Measurements from ENCODE around the gene NPTN.

NPTN gene

DNA sequence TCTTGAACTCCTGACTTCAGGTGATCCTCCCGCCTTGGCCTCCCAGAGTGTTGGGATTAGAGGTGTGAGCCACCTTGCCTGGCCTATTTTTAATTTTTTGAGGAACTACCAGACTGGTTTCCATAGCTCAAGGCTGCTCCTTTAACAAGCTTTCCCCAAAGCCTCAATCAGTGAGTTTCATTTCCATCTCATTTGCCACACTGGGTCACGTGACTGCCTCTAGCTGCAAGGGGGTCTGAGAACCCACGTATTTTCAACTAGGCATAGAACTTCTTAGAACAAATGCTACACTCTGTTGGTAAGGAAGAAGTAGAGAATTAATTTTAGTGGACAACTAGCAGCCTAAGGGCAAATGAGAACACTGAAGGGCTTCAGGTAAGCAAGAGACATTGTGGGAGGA is 47.9 kb upstream of the NPTN start:
- peaks cover 8% of the 10 kb centered on the region; the same call in 1 of the 2 replicates for H3K79me2 ChIP-seq (ENCODE audit: low read length)
- H3K27me3 ChIP-seq (replicated peaks; ENCODE audit: insufficient read depth, low read length), result no peaks in the 10 kb centered on the region
- no peak for DNase-seq
- no peak overlapping the region for H3K9ac ChIP-seq (ENCODE audit: low read length)
- H3K4me3 ChIP-seq (ENCODE audit: low read length), result no peak overlapping the region
- H3F3A ChIP-seq (ENCODE audit: insufficient read depth, low read length), result peaks cover 11% of the 10 kb centered on the region
- no peak for TF ChIP-seq EZH2phosphoT487 (IDR thresholded peaks at IDR 0.05; ENCODE audit: low read length)
- TF ChIP-seq EZH2 (optimal IDR thresholded peaks at IDR 0.05; ENCODE audit: low read depth, low read length), result no peak
- TF ChIP-seq, protein P1, sequence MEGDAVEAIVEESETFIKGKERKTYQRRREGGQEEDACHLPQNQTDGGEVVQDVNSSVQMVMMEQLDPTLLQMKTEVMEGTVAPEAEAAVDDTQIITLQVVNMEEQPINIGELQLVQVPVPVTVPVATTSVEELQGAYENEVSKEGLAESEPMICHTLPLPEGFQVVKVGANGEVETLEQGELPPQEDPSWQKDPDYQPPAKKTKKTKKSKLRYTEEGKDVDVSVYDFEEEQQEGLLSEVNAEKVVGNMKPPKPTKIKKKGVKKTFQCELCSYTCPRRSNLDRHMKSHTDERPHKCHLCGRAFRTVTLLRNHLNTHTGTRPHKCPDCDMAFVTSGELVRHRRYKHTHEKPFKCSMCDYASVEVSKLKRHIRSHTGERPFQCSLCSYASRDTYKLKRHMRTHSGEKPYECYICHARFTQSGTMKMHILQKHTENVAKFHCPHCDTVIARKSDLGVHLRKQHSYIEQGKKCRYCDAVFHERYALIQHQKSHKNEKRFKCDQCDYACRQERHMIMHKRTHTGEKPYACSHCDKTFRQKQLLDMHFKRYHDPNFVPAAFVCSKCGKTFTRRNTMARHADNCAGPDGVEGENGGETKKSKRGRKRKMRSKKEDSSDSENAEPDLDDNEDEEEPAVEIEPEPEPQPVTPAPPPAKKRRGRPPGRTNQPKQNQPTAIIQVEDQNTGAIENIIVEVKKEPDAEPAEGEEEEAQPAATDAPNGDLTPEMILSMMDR (IDR thresholded peaks at IDR 0.05; ENCODE audit: low read length), result no peak
- H3K4me1 ChIP-seq (ENCODE audit: low read length), result no peaks in the 10 kb centered on the region
- no peaks in the 10 kb centered on the region for H4K20me1 ChIP-seq (ENCODE audit: insufficient read depth, low read length)
- H3K4me2 ChIP-seq (ENCODE audit: low read depth, low read length), result no peak overlapping the region
- no peak overlapping the region for H2AFZ ChIP-seq (ENCODE audit: low read length)
- no peaks in the 10 kb centered on the region for H3K9me3 ChIP-seq (replicated peaks; ENCODE audit: insufficient read depth, low read length)
- no peak overlapping the region for H3K27ac ChIP-seq (ENCODE audit: low read length)
- no peaks in the 10 kb centered on the region for H3K9me2 ChIP-seq (replicated peaks; ENCODE audit: insufficient read depth, low read length)
- H3K36me3 ChIP-seq (replicated peaks; ENCODE audit: insufficient read depth, low read length), result no peaks in the 10 kb centered on the region

DNA sequence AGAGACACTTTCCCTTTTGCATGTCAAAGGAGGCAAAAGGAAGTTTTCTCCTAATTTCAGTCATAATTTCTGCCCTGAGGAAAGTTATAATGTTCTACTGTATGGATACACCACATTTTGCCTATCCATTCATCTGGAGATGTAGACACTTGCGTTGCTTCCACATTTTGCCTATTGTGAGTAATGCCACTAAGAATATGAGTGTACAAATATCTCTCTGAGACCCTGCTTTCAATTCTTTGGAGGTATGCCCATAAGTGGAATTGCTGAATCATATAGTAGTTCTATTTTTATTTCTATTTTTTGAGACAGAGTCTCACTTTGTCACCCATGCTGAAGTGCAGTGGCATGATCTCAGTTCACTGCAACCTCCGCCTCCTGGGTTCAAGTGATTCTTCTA is 47.4 kb upstream of the NPTN start:
- Histone ChIP-seq H3K4me3 (ENCODE audit: low read length) (no peak overlapping the region), H3F3A (ENCODE audit: insufficient read depth, low read length) (peaks cover 11% of the 10 kb centered on the region), H3K9ac (ENCODE audit: low read length) (no peak overlapping the region), H3K27ac (ENCODE audit: low read length) (no peak overlapping the region), H3K4me1 (ENCODE audit: low read length) (no peaks in the 10 kb centered on the region), H3K4me2 (ENCODE audit: low read depth, low read length) (no peak overlapping the region), H3K36me3 (replicated peaks; ENCODE audit: insufficient read depth, low read length) (no peaks in the 10 kb centered on the region), H3K9me3 (replicated peaks; ENCODE audit: insufficient read depth, low read length) (no peaks in the 10 kb centered on the region), H3K27me3 (replicated peaks; ENCODE audit: insufficient read depth, low read length) (no peaks in the 10 kb centered on the region), H4K20me1 (ENCODE audit: insufficient read depth, low read length) (no peaks in the 10 kb centered on the region), H2AFZ (ENCODE audit: low read length) (no peak overlapping the region), H3K9me2 (replicated peaks; ENCODE audit: insufficient read depth, low read length) (no peaks in the 10 kb centered on the region), H3K79me2 (ENCODE audit: low read length) (peaks cover 5% of the 10 kb centered on the region; the same call in 1 of the 2 replicates)
- TF ChIP-seq EZH2phosphoT487 (IDR thresholded peaks at IDR 0.05; ENCODE audit: low read length) (no peak), EZH2 (optimal IDR thresholded peaks at IDR 0.05; ENCODE audit: low read depth, low read length) (no peak)
- TF ChIP-seq, protein P1 (IDR thresholded peaks at IDR 0.05; ENCODE audit: low read length), result no peak
- DNase-seq, result no peak

GRCh38 chr15:73679964-73680363 is 46.8 kb upstream of the NPTN start:
- Histone ChIP-seq H3K4me2 (ENCODE audit: low read depth, low read length) (no peak overlapping the region), H3K9ac (ENCODE audit: low read length) (no peak overlapping the region), H3K9me3 (replicated peaks; ENCODE audit: insufficient read depth, low read length) (no peaks in the 10 kb centered on the region), H3F3A (ENCODE audit: insufficient read depth, low read length) (peaks cover 11% of the 10 kb centered on the region), H3K36me3 (replicated peaks; ENCODE audit: insufficient read depth, low read length) (no peaks in the 10 kb centered on the region), H2AFZ (ENCODE audit: low read length) (no peak overlapping the region), H3K79me2 (ENCODE audit: low read length) (peaks cover 5% of the 10 kb centered on the region; the same call in 1 of the 2 replicates), H4K20me1 (ENCODE audit: insufficient read depth, low read length) (no peaks in the 10 kb centered on the region), H3K27ac (ENCODE audit: low read length) (no peak overlapping the region), H3K9me2 (replicated peaks; ENCODE audit: insufficient read depth, low read length) (no peaks in the 10 kb centered on the region), H3K27me3 (replicated peaks; ENCODE audit: insufficient read depth, low read length) (no peaks in the 10 kb centered on the region), H3K4me3 (ENCODE audit: low read length) (no peak overlapping the region), H3K4me1 (ENCODE audit: low read length) (no peaks in the 10 kb centered on the region)
- TF ChIP-seq, protein P1 (IDR thresholded peaks at IDR 0.05; ENCODE audit: low read length), result no peak
- TF ChIP-seq EZH2phosphoT487 (IDR thresholded peaks at IDR 0.05; ENCODE audit: low read length) (no peak), EZH2 (optimal IDR thresholded peaks at IDR 0.05; ENCODE audit: low read depth, low read length) (no peak)
- DNase-seq, result no peak
